Measurements from ENCODE around the gene CD200.
"Not testable (repeated sequence)": the region's sequence is repeated elsewhere in the genome, so short reads cannot be mapped to it uniquely, and the experiment has no call there.

Gene CD200

DNA sequence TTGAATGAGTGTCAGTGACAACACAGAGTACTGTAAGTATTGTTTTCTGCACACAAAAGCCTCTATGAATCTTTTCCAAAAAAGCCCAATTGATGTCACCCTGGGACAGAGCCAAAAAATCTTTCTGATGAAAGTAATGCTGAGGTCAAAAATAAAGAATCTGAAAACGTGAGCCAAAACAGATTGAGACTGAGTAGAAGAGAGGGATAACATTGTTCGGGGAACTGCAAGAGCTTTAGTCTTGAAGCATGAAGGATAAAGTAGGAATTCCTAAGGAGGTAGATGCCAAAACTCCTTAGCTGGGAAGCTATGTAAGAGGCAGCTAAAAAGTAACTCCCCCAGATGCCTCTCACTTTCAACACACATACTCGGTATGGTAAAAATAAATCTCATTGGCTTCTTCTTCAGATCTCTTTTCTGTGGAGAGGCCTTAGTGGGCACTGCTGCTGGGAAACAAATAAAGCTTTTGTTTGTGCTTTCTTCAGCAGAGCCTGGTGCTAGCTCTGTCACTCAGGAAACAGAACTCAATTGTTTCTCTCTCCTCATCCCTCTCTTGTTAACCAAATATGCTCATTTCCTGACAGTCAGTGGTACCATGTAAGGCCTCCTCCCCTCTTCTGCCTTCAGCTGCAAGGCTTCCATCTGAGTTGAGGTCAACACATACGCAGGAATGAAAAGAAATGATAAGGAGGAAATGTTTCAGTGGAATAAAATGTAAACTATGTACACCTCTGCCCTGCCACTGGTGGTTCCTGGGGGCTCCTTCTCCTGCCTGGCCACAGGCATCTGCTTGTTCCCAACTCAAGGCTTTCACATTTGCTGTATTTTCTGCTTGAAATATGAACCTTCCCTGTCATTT lies 58.1 kb downstream of the CD200 start:
- DNase-seq (ENCODE audit: low read depth): no peak

DNA sequence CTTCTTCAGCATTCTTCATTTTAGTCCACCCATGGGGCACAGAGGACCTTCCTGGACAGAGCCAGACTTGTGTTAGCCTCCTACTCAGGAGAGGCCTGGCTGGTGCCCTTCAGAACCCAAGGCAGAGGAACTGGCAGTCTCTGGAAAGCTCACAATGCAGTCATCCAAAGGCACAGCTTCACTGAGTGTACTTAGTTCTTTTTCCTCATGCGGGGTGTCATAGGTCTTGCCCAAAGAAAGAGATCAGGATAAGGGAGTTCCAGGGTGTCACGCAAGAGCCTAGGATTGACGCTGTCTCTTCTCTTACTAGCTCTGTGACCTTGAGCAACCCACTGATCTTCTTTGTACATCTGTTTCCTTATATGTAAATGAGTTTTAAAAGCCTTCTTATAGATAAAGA lies 58.7 kb downstream of the CD200 start:
- no peak for DNase-seq (ENCODE audit: low read depth)

DNA sequence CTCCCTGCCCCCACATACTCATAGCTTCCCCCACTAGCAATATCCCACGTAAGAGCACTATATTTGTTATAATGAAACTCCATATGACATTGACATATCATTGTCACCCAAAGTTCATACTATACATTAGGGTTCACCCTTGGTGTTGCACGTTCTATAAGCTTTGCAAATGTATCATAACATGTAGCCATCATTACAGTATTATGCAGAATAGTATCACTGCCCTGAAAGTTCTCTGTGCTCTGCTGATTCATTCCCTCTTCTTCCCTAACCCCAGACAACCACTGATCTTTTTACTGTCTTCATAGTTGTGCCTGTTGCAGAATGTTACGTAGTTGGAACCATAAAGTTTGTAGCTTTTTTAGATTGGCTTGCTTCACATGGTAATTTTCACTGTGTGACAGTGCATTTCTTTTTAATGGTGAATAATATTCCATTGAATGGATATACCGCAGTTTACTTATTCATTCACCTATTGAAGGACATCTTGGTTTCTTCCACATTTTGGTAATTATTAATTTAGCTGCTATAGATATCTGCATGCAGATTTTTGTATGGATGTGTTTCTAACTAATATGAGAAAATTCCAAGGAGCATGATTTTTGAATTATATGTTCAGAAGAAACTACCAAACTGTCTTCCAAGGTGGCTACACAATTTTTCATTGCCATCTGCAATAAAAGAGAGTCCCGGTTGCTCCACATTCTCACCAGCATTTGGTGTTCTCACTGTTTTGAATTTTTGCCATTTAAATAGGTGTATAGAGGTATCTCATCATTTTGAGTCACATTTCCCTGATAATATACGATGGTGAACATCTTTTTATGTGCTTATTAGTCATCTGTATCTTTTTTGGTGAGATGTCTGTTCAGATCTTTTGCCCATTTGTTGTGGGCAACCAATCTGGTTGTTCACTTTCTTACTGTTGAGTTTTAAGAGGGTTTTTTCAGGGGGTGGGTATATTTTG lies 59.7 kb downstream of the CD200 start:
- DNase-seq (ENCODE audit: low read depth): no peak

DNA sequence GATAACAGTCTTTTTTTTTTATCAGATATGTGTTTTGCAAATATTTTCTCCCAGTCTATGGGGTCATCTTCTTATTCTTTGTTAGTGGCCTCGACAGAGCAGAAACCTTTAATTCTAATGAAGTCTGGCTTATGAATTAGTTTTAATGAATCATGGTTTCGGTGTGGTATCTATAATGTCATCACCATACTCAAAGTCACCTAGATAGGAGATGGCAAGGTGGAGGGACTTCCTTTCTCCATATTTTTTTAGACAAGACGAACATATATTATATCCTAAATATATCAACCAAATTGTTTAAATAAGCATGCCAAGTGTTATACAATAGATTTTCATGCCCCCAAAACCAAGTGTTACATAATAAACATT lies 60.4 kb downstream of the CD200 start:
- DNase-seq (ENCODE audit: low read depth): no peak

DNA sequence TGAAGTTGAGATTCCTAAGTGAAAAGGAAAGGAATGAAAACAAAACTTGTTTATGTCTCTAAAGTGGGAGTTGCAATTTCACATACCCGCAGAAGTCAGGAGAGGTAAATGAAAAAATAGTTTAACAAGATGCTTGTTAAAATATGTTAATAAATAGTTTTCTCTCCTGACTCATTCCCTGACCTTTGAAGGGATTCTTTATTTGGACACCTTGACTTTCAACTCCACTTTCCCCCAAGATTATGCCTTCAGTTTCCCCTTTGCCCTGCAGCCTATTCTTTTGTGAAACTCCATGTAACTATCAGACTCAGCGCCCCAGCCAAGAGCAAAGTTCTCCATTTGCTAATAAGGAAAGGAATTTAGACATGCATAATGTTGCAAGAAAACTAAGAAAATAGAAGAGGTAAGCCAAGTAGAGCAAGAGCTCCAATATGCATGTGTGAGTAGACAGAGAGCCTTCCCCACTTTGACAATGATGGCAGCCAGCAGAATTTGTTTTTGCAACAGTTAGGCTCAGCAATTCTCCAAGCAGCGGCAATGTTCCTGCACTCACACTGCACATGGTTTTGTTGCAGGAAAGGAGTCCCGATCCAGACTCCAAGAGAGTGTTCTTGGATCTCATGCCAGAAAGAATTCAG lies 61.2 kb downstream of the CD200 start:
- no peak for DNase-seq (ENCODE audit: low read depth)

DNA sequence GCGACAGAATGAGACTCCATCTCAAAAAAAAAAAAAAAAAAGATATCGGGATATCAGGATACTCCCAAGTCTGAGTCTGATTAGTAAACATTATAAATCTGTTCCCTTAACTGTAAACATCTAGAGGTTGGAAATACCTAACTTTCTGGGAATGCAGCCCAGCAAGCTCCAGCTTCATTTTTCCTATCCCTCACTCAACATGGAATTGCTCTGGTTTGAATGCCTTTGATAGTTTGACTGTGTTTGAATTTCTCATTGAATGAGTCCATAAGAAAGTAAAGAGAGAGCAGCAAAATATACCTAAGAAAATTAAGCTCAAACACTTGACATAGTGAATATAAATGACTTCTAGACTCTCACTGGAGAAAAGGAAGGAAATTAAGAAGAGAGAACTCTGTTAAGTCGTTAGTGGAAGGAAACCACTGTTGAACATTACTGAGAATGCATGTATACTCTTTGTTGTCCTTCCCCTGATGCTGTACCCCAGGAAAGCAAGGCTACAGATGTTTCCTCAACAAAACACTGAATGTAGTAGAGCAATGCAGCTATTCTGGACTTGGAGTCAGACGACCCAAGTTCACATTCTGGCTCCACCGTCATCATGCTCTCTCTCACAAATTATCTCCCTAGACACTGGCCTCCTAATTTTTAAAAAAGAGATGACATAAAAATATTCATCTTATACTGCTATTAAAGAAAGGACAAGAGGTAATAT lies 62.4 kb downstream of the CD200 start:
- no peak for DNase-seq (ENCODE audit: low read depth)

DNA sequence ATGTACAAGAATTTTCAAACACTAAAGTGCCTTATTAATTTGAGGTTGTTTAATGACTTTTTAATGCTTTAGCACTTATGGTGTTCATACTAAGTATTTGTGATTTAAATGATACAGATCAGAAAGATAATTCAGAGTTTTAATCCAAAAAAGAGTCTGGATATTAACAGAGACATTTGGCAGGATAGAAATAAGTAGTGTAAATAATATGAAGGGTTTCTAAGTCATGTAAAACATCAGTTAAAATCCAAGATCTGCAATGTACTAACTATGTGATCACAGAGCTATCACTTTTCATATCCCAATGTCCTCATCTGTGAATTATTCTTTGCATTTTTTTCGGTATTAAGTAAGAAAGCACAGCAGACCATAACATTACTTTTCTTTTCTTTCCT lies 62.9 kb downstream of the CD200 start:
- no peak for DNase-seq (ENCODE audit: low read depth)

DNA sequence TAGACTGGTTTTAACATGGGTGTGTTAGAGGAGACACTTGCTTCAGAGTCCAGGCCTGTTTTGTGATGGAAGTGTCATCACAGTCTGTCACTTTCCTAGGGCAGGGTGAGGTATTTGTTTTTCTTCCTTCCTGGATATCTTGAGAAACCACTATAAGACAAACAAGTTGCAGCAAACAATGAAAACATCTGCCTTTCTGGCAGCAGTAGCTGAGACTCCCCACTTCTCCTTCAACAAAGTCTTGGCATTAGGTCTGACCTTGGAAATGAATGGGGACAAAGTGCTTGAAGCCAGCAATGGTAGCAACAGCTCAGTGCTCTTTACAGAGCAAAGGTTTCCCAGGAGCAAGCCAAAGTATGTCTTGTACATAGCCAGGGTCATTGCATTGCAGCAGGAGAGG lies 64.6 kb downstream of the CD200 start:
- no peak for DNase-seq (ENCODE audit: low read depth)

DNA sequence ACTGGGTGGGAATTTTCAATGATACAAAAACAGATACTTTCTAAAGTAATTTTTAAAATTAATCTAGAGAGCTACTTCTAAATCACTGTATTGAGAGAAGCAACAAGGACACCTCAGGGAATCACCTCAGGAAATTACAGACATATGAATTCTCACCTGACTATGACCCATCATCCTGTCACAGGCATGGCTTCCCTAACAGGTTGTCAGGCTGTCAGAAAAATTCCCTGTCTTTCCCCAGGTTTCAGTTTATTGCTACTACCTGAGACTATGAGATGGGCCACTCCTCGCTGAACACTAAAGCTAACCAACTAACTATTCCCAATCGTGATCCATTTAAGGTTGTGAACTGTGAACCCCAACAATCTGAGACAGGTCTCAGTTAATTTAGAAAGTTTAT lies 66.1 kb downstream of the CD200 start:
- DNase-seq (ENCODE audit: low read depth): no peak

DNA sequence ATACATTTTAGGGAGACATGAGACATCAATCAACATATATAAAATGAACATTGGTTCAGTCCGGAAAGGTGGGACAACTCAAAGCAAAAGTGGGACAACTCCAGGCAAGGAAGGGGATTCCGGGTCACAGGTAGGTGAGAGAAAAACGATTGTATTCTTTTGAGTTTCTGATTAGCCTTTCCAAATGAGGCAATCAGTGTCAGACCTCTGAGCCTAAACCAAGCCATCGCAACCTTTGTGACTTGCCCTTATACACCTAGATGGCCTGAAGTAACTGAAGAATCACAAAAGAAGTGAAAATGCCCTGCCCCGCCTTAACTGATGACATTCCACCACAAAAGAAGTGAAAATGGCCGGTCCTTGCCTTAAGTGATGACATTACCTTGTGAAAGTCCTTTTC lies 66.6 kb downstream of the CD200 start:
- DNase-seq (ENCODE audit: low read depth): not testable (repeated sequence)

DNA sequence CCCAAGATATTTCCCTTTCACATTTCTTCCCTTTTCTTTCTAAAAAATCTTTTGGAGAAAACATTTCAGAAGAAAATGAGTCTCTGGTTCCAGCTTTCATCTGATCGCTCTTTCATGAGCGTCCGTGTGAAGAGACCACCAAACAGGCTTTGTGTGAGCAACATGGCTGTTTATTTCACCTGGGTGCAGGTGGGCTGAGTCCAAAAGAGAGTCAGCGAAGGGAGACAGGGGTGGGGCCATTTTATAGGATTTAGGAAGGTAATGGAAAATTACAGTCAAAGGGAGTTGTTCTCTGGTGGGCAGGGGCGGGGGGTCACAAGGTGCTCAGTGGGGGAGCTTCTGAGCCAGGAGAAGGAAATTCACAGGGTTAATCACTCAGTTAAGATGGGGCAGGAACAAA lies 67.4 kb downstream of the CD200 start:
- not testable (repeated sequence) for DNase-seq (ENCODE audit: low read depth)

DNA sequence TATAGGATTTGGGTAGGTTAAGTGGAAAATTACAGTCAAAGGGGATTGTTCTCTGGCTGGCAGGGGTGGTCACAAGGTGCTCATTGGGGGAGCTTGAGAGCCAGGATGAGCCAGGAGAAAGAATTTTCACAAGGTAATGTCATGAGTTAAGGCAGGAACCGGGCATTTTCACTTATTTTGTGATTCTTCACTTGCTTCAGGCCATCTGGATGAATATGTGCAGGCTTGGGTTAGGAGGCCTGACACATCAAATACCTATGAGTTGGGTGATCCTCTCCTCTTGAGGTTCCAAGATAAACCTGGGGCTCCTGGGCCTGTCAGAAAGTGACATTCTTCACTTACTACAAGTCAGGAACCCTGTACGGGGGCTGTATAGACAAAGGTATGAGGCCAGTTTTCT lies 68.7 kb downstream of the CD200 start:
- no peak for DNase-seq (ENCODE audit: low read depth)

DNA sequence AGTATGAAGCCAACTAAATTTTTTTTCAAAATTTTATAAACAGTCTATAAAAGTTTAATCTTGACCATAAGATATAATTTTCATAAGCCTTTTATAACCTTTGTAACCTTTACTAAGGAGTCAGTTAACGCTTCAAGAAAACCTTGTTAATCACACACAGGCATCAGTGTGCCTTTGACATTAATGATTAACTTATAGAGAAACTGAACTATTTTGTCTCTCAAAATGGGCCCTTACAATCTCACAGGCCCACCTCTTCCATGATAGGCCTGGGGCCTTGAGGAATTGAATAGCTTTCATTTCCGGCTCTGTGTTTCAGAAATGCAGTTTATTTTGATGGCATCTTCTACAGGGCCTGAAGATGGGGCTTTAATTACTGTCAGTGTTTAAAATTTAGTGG lies 70.1 kb downstream of the CD200 start:
- DNase-seq (ENCODE audit: low read depth): no peak

DNA sequence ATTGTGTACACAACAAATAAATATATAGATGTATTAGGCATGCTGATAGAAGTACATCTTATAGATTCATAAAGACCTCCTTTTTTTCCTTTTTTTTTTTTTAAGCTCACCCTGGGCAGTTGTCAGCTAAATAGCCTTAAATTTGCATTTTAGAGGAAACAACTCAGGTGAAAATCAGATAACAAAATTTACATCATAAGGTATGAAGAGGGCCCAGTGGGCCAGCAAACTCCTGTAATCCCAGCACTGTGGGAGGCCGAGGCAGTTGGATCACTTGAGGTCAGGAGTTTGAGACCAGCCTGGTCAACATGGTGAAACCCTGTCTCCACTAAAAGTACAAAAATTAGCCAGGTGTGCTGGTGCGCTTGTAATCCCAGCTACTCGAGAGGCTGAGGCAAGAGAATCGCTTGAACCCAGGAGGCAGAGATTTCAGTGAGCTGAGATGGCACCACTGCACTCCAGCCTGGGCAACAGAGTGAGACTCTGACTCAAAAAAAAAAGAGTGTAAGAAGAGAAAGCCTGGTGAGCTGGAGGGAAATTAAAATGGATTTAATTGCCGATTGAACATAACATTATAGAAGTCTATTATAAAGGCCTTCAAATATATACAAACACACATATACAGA lies 72.1 kb downstream of the CD200 start:
- not testable (repeated sequence) for DNase-seq (ENCODE audit: low read depth)

DNA sequence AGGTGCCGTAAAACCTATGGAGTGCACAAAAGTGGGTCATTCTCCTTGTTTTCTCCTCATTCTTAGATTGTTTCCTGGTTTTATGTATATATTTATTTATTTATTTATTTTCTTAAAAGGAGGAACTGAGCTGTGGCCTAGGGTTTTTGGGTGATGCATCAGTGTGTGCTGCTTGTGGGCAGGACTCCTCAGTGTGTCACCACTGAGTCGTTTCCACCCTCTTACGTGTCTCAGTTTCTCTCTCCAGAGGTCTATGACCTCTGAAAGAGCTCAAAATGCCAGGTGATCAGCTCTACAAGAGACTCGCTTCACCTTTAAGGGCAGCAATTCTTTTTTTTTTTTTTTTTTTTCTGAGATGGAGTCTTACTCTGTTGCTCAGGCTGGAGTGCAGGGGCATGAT lies 72.9 kb downstream of the CD200 start:
- DNase-seq (ENCODE audit: low read depth): no peak

DNA sequence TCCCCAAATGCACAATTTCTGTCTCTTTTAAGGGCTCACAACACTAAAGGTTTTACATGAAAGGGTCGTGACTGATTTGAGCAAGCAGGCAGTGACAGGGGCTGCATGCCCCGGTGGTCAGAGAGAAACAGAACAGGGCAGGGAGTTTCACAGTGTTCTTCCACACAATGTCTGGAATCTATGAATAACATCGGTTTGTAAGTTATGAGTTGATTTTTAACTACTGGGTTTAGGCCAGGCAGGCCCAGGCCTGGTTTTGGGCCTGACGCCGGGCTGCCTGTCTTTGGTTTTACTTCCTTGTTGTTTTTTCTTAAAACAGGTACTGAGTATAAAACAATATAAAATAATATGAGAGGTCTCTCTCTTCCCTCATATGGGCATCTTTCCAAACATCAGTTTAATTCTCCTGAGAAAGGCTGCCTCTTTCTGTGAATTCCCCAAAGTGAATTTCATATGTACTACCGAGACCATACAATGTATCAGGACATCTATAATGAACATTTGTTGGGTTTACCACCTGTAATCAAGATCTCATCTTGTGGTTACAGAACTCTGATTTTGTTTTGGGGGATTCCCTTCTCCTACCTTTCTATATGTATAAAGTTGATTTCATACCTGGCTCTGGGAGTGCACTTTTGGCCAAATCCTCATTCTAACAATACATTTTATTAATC lies 74.4 kb downstream of the CD200 start:
- no peak for DNase-seq (ENCODE audit: low read depth)

DNA sequence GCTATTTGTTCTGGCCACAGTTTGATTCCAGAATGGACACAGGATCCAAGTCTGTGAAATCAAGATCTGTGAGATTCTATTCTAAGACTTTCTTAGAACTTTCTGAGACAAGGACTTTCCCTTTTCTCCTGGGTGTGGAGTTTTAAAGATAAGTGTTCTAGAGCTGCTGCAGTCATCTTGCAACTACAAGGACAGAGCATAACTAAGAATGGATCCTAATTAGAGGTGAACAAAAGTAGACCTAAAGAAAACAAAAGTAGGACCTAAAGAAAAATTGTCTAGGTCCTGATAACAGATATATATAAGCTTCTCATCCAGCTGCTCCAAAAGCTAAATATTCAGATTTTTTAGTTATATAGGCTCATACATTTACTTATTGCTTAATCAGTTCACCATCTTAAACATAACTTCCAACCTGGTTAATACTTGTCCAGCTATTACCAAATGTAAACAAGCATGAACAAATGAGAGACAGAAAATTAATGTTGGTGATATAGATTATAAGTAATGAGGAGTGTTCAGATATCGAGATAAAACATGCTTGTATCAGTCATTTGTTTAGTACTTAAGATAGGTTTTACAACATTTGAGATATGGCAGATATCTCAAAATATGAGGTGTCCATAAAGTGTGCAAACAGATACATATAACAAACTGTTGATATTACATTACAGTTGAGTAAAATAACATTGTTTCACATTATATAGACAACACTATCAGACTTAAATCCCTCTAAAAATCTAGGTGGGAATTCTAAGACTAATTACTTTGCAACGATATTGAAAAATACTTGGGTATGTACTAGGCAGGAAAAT lies 75.1 kb downstream of the CD200 start:
- DNase-seq (ENCODE audit: low read depth): no peak

DNA sequence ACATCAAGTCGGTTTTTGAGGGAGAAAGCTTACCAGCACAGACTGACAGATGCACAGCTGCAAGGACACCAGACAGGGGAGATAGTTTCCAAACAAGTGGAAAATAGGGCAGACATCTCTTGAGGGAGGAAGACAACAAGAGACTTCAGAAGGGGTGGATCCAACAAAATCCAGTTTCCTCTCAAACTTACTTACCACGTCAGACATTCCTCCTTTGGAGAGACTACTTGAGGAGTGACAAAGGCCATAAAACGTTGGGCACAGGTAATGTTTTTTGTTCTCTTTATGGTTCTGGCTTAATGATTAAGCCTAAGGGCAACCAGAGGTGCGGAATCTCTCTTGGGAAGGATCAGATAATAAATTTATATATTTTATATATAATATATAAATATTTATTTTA lies 76.1 kb downstream of the CD200 start:
- no peak for DNase-seq (ENCODE audit: low read depth)

DNA sequence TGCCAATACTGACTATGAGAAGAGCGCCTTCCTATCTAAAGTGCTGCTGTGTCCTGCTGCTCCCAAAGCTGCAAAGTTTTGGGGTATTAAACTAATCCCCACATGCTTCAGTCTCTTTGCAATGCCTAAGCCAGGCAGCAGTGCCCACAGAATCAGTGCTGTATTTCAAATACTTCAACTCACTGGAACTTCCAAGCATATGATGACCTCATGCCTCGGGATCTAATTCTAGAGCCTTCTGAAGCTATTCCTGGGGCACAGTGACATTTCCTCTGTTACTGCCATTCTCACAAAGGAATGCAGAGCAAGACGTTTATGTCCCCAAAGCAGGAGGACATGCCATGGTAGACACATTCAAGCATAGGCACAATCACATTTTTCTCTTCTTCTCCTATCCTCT lies 78.5 kb downstream of the CD200 start:
- no peak for DNase-seq (ENCODE audit: low read depth)

Data from T-helper 22 cell (primary cell).